ENCODE measurements around the gene GPR156.
"Not testable (repeated sequence)": the region's sequence is repeated elsewhere in the genome, so short reads cannot be mapped to it uniquely, and the experiment has no call there.

The GPR156 gene

GRCh38 chr3:120157681-120158080, 127.3 kb downstream of the GPR156 start:
- peak overlapping the region; percentile 87 for H3K27ac ChIP-seq
- TF ChIP-seq, protein P1, sequence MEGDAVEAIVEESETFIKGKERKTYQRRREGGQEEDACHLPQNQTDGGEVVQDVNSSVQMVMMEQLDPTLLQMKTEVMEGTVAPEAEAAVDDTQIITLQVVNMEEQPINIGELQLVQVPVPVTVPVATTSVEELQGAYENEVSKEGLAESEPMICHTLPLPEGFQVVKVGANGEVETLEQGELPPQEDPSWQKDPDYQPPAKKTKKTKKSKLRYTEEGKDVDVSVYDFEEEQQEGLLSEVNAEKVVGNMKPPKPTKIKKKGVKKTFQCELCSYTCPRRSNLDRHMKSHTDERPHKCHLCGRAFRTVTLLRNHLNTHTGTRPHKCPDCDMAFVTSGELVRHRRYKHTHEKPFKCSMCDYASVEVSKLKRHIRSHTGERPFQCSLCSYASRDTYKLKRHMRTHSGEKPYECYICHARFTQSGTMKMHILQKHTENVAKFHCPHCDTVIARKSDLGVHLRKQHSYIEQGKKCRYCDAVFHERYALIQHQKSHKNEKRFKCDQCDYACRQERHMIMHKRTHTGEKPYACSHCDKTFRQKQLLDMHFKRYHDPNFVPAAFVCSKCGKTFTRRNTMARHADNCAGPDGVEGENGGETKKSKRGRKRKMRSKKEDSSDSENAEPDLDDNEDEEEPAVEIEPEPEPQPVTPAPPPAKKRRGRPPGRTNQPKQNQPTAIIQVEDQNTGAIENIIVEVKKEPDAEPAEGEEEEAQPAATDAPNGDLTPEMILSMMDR (conservative IDR thresholded peaks at IDR 0.05) = no peak

- TF ChIP-seq, protein P1 (conservative IDR thresholded peaks at IDR 0.05) = no peak
- H3K27ac ChIP-seq = peak overlapping the region; percentile 87; the same call in 1 of the 2 replicates
Observed at GRCh38 chr3:120157113-120157512, 127.9 kb downstream of the GPR156 start.

GRCh38 chr3:120156699-120157098, 128.3 kb downstream of the GPR156 start:
- H3K27ac ChIP-seq = 0 out of 2 replicates have a peak overlapping the region, but pooled peaks have one; percentile 87
- TF ChIP-seq, protein P1 (conservative IDR thresholded peaks at IDR 0.05) = no peak

DNA sequence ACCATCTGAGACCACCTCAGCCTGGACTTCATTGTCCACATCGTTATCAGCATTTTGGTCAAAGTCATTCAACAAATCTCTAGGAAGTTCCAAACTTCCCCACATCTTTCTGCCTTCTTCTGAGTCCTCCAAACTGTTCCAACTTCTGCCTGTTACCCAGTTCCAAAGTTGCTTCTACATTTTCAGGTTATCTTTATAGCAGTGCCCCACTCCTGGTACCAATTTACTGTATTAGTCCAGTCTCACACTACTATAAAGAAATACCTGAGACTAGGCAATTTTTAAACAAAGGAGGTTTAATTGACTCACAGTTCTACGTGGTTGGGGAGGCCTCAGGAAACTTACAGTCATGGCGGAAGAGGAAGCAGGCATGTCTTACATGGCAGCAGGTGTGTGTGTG, 129.3 kb downstream of the GPR156 start:
- H3K27ac ChIP-seq = not testable (repeated sequence)

GRCh38 chr3:120155108-120155507, 129.9 kb downstream of the GPR156 start:
- TF ChIP-seq, protein P1 (conservative IDR thresholded peaks at IDR 0.05) = no peak
- H3K27ac ChIP-seq = no peak overlapping the region

GRCh38 chr3:120153294-120153693, 131.7 kb downstream of the GPR156 start:
- TF ChIP-seq, protein P1 (conservative IDR thresholded peaks at IDR 0.05) = no peak
- no peak overlapping the region for H3K27ac ChIP-seq

GRCh38 chr3:120151791-120152190, 133.2 kb downstream of the GPR156 start:
- no peak overlapping the region for H3K27ac ChIP-seq
- TF ChIP-seq, protein P1 (conservative IDR thresholded peaks at IDR 0.05) = no peak

DNA sequence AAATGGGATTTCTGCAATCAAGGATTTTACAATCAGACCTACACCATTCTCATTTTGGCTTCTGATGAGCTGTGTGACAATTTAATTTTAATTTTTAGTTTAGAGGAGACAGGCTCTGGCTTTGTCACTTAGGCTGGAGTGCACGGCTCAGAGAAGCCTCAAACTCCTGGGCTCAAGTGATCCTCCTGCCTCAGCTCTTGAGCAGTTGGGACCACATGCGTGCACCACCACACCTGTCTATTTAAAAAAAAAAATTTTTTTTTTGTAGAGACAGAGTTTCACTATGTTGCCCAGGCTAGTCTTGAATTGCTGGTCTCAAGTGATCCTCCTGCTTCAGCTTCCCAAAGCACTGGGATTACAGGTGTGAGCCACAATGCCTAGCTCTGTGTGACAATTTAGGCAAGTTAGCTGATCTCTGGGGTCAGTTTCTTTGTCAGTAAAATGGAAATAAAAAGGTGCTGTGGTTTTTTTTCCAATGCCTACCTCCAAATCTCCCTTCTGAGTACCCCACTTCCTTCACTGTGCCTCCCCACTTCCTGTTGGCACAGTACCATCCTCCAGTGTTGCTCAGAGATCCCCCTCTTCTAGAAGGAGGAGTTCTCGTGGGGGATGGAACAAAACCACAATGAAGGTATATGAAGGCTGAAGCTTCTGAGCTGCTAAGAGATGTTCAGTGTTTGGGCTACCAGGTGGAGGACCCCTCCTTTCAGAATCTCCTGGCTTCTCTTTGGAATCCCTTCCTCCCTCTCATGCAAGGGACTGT, 136.7 kb downstream of the GPR156 start:
- TF ChIP-seq, protein P1 (conservative IDR thresholded peaks at IDR 0.05) = no peak
- H3K27ac ChIP-seq = peak overlapping the region; percentile 100
